ENCODE results near the gene GNB1L.
"Not testable (repeated sequence)": the region's sequence is repeated elsewhere in the genome, so short reads cannot be mapped to it uniquely, and the experiment has no call there.

The GNB1L gene

DNA sequence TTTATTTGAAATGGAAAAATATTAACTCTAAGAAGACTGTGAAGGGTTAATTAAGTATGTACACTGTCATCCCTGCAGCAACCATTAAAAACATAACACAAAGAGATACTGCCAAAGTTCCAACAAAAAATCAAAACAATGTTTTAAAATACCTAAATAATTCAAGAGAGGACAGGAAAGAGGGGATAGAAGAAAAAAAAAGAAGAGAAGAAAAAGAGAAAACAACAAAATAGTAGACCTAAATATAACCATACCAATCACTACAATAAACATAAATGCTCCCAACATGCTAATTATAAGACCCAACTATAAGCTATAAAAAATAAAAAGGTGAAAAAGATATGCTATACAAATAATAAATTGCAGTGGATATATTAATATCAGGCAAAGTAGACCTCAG, 20.1 kb downstream of the GNB1L start:
- H3K79me2 ChIP-seq (ENCODE audit: low read length): peaks cover 10% of the 10 kb centered on the region; the same call in 1 of the 2 replicates
- no peak for DNase-seq
- no peak for TF ChIP-seq EZH2 (optimal IDR thresholded peaks at IDR 0.05; ENCODE audit: low read depth, low read length)
- no peak for TF ChIP-seq EZH2phosphoT487 (IDR thresholded peaks at IDR 0.05; ENCODE audit: low read length)
- TF ChIP-seq, protein P1, sequence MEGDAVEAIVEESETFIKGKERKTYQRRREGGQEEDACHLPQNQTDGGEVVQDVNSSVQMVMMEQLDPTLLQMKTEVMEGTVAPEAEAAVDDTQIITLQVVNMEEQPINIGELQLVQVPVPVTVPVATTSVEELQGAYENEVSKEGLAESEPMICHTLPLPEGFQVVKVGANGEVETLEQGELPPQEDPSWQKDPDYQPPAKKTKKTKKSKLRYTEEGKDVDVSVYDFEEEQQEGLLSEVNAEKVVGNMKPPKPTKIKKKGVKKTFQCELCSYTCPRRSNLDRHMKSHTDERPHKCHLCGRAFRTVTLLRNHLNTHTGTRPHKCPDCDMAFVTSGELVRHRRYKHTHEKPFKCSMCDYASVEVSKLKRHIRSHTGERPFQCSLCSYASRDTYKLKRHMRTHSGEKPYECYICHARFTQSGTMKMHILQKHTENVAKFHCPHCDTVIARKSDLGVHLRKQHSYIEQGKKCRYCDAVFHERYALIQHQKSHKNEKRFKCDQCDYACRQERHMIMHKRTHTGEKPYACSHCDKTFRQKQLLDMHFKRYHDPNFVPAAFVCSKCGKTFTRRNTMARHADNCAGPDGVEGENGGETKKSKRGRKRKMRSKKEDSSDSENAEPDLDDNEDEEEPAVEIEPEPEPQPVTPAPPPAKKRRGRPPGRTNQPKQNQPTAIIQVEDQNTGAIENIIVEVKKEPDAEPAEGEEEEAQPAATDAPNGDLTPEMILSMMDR (IDR thresholded peaks at IDR 0.05; ENCODE audit: low read length): no peak

DNA sequence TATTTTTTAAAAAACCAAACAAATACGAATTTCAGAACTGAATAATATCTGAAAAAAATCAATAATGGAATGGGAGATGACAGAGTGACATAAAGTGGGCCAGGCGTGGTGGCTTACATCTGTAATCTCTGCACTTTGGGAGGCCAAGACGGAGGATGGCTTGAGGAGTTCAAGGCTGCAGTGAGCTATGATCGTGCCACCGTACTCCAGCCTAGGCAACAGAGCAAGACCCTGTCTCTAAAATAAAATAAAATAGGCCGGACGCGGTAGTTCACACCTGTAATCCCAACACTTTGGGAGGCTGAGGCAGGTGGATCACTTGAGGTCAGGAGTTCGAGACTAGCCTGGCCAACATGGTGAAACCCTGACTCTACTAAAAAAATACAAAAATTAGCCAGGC, 21.3 kb downstream of the GNB1L start:
- not testable (repeated sequence) for H3K27me3 ChIP-seq (replicated peaks; ENCODE audit: insufficient read depth, low read length); H3F3A ChIP-seq (ENCODE audit: insufficient read depth, low read length); H3K27ac ChIP-seq (ENCODE audit: low read length); H3K4me1 ChIP-seq (ENCODE audit: low read length); H3K4me2 ChIP-seq (ENCODE audit: low read depth, low read length); H4K20me1 ChIP-seq (ENCODE audit: insufficient read depth, low read length); H3K9ac ChIP-seq (ENCODE audit: low read length); H3K9me3 ChIP-seq (replicated peaks; ENCODE audit: insufficient read depth, low read length); H3K36me3 ChIP-seq (replicated peaks; ENCODE audit: insufficient read depth, low read length); H3K4me3 ChIP-seq (ENCODE audit: low read length); DNase-seq; H2AFZ ChIP-seq (ENCODE audit: low read length); H3K9me2 ChIP-seq (replicated peaks; ENCODE audit: insufficient read depth, low read length)
- peaks cover 10% of the 10 kb centered on the region; the same call in 1 of the 2 replicates for H3K79me2 ChIP-seq (ENCODE audit: low read length)

More for the DNA sequence above, 20.1 kb downstream of the GNB1L start:
- peaks cover 3% of the 10 kb centered on the region; the same call in 1 of the 2 replicates for H3K4me1 ChIP-seq (ENCODE audit: low read length)
- H3K36me3 ChIP-seq (replicated peaks; ENCODE audit: insufficient read depth, low read length): no peaks in the 10 kb centered on the region
- H3K4me3 ChIP-seq (ENCODE audit: low read length): no peak overlapping the region
- no peaks in the 10 kb centered on the region for H3K9me3 ChIP-seq (replicated peaks; ENCODE audit: insufficient read depth, low read length)
- 0 out of 2 replicates have a peak, but pooled peaks cover 3% of the 10 kb centered on the region for H4K20me1 ChIP-seq (ENCODE audit: insufficient read depth, low read length)
- no peaks in the 10 kb centered on the region for H3K9me2 ChIP-seq (replicated peaks; ENCODE audit: insufficient read depth, low read length)
- no peak overlapping the region for H3K27ac ChIP-seq (ENCODE audit: low read length)
- H2AFZ ChIP-seq (ENCODE audit: low read length): no peak overlapping the region
- no peak overlapping the region for H3K4me2 ChIP-seq (ENCODE audit: low read depth, low read length)
- no peak overlapping the region for H3K9ac ChIP-seq (ENCODE audit: low read length)
- H3K27me3 ChIP-seq (replicated peaks; ENCODE audit: insufficient read depth, low read length): no peaks in the 10 kb centered on the region
- no peaks in the 10 kb centered on the region for H3F3A ChIP-seq (ENCODE audit: insufficient read depth, low read length)

DNA sequence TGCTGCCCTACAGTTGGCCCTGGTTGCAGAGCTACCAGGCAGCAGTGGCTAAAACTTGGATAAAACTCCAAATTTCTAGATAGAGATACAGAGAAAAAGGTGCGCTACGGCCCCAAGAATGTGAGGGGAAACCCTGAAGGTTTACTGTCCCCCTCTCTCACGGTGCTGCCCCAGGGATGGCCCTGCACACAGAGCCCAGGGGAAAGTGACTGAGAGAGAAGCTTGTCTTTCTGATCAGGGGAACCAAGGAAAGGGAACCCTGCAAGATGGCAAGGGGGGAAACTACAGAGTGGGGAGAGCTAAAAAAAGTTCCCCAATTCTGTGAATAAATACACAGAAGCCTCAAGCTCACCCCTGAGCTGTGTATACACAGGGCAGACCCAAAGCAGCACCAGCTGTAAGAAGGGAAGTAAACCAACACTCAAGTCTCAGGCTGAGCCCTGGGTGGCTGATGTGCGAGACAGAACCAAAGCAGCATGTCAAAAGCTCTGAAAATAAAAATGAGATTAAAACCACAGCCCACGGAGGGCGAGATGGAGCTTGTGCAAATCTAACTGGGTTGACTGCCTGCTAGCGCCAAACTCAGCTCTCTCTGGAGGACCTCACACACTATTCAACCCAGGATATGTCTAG, 22.1 kb downstream of the GNB1L start:
- H3K9ac ChIP-seq (ENCODE audit: low read length): no peak overlapping the region

DNA sequence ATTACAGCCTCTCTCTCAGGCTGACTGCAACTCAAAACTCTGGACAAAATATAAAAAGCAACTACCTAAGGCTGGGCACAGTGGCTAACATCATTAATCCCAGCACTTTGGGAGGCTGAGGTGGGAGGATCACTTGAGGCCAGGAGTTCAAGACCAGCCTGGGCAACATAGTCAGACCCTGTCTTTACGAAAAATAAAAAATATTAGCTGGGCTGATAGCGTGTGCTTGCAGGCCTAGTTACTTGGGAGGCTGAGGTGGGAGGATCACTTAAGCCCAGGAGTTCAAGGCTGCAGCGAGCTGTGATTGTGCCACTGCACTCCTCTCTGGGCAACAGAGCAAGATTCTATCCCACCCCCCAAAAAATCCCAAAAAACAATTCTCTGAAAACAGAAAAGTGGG, 22.7 kb downstream of the GNB1L start:
- H3K4me1 ChIP-seq (ENCODE audit: low read length); H3K4me3 ChIP-seq (ENCODE audit: low read length); H3K9ac ChIP-seq (ENCODE audit: low read length); H3K27me3 ChIP-seq (replicated peaks; ENCODE audit: insufficient read depth, low read length); H3K36me3 ChIP-seq (replicated peaks; ENCODE audit: insufficient read depth, low read length); H3K9me2 ChIP-seq (replicated peaks; ENCODE audit: insufficient read depth, low read length); H3K27ac ChIP-seq (ENCODE audit: low read length); H3F3A ChIP-seq (ENCODE audit: insufficient read depth, low read length); H3K9me3 ChIP-seq (replicated peaks; ENCODE audit: insufficient read depth, low read length); H4K20me1 ChIP-seq (ENCODE audit: insufficient read depth, low read length); H3K4me2 ChIP-seq (ENCODE audit: low read depth, low read length); H2AFZ ChIP-seq (ENCODE audit: low read length); H3K79me2 ChIP-seq (ENCODE audit: low read length); DNase-seq: not testable (repeated sequence)

More for the DNA sequence above, 22.1 kb downstream of the GNB1L start:
- H3K4me2 ChIP-seq (ENCODE audit: low read depth, low read length): no peak overlapping the region
- no peak for DNase-seq
- H3K4me3 ChIP-seq (ENCODE audit: low read length): no peak overlapping the region
- no peaks in the 10 kb centered on the region for H3F3A ChIP-seq (ENCODE audit: insufficient read depth, low read length)
- H4K20me1 ChIP-seq (ENCODE audit: insufficient read depth, low read length): 0 out of 2 replicates have a peak, but pooled peaks cover under 1% of the 10 kb centered on the region
- H2AFZ ChIP-seq (ENCODE audit: low read length): no peak overlapping the region
- no peaks in the 10 kb centered on the region for H3K9me3 ChIP-seq (replicated peaks; ENCODE audit: insufficient read depth, low read length)
- H3K79me2 ChIP-seq (ENCODE audit: low read length): peaks cover 7% of the 10 kb centered on the region; the same call in 1 of the 2 replicates
- no peaks in the 10 kb centered on the region for H3K9me2 ChIP-seq (replicated peaks; ENCODE audit: insufficient read depth, low read length)
- TF ChIP-seq, protein P1 (IDR thresholded peaks at IDR 0.05; ENCODE audit: low read length): no peak
- TF ChIP-seq EZH2phosphoT487 (IDR thresholded peaks at IDR 0.05; ENCODE audit: low read length): no peak
- no peak for TF ChIP-seq EZH2 (optimal IDR thresholded peaks at IDR 0.05; ENCODE audit: low read depth, low read length)
- no peaks in the 10 kb centered on the region for H3K36me3 ChIP-seq (replicated peaks; ENCODE audit: insufficient read depth, low read length)
- no peaks in the 10 kb centered on the region for H3K27me3 ChIP-seq (replicated peaks; ENCODE audit: insufficient read depth, low read length)
- H3K4me1 ChIP-seq (ENCODE audit: low read length): peaks cover 3% of the 10 kb centered on the region; the same call in 1 of the 2 replicates
- no peak overlapping the region for H3K27ac ChIP-seq (ENCODE audit: low read length)
